ENCODE measurements around the gene GRIA3. TPM values are rescaled to one million over a fixed set of nuclear protein-coding genes. Genes with fewer than 3 reads are reported as not detected.

Gene GRIA3
- total RNA-seq, 1 experiment from 2014 or later = not detected

DNA sequence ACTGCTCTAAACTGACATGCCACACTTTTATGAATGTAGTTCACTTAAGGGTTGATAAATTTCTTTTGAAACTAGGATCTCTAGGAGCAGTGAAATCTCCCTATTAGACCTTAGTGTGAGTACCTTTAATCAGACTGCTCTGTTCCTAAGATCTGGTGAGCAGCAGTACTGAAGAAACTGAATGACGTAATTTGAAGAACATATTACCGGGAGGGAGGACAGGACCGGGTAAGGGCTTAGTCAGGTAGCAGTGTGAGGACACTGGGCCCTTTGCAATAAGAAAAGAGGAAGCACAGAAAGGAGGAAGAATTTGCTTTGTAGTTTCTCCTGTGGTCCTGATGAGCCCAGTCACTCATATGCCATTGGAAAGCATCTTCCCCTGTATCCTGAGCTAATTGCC lies 293.6 kb downstream of the GRIA3 start:
- no peak overlapping the region for H3K27ac ChIP-seq
- no peaks in the 10 kb centered on the region for H3K9me2 ChIP-seq (ENCODE audit: insufficient read depth)
- H3K27me3 ChIP-seq (ENCODE audit: insufficient read depth, low read depth) = no peaks in the 10 kb centered on the region
- no peak overlapping the region for H3K4me2 ChIP-seq
- H3K4me1 ChIP-seq (replicated peaks; ENCODE audit: insufficient read depth) = no peaks in the 10 kb centered on the region
- CTCF ChIA-PET = no interaction called here
- H2AFZ ChIP-seq = no peak overlapping the region
- no peaks in the 10 kb centered on the region for H3K9me3 ChIP-seq (ENCODE audit: insufficient read depth, low read depth)
- no peaks in the 10 kb centered on the region for H3F3A ChIP-seq (ENCODE audit: insufficient read depth, low read depth)
- no peak for DNase-seq
- no peaks in the 10 kb centered on the region for H3K79me2 ChIP-seq (ENCODE audit: low read depth)
- BruUV-seq (replicated peaks) = no TSS peak
- intact Hi-C loops (cut with micrococcal nuclease; ENCODE audit: unreplicated experiment) = no loop called here
- POLR2A ChIA-PET (ENCODE audit: unreplicated experiment) = no interaction called here
- H3K36me3 ChIP-seq (ENCODE audit: low read depth) = no peaks in the 10 kb centered on the region
- no peaks in the 10 kb centered on the region for H4K20me1 ChIP-seq (ENCODE audit: insufficient read depth)
- TF ChIP-seq EZH2 (IDR thresholded peaks at IDR 0.05; ENCODE audit: low read depth) = no peak
- TF ChIP-seq, protein P1, sequence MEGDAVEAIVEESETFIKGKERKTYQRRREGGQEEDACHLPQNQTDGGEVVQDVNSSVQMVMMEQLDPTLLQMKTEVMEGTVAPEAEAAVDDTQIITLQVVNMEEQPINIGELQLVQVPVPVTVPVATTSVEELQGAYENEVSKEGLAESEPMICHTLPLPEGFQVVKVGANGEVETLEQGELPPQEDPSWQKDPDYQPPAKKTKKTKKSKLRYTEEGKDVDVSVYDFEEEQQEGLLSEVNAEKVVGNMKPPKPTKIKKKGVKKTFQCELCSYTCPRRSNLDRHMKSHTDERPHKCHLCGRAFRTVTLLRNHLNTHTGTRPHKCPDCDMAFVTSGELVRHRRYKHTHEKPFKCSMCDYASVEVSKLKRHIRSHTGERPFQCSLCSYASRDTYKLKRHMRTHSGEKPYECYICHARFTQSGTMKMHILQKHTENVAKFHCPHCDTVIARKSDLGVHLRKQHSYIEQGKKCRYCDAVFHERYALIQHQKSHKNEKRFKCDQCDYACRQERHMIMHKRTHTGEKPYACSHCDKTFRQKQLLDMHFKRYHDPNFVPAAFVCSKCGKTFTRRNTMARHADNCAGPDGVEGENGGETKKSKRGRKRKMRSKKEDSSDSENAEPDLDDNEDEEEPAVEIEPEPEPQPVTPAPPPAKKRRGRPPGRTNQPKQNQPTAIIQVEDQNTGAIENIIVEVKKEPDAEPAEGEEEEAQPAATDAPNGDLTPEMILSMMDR (conservative IDR thresholded peaks at IDR 0.05) = no peak
- H3K4me3 ChIP-seq = no peak overlapping the region

GRCh38 chrX:123481913-123482851 lies 298.1 kb downstream of the GRIA3 start:
- Histone ChIP-seq H3K79me2 (ENCODE audit: low read depth) (no peaks in the 10 kb centered on the region), H2AFZ (no peak overlapping the region), H3K9me3 (ENCODE audit: insufficient read depth, low read depth) (no peaks in the 10 kb centered on the region), H4K20me1 (ENCODE audit: insufficient read depth) (no peaks in the 10 kb centered on the region), H3K27ac (no peak overlapping the region), H3K4me3 (no peak overlapping the region), H3K4me1 (replicated peaks; ENCODE audit: insufficient read depth) (no peaks in the 10 kb centered on the region), H3K4me2 (no peak overlapping the region), H3K27me3 (ENCODE audit: insufficient read depth, low read depth) (no peaks in the 10 kb centered on the region), H3K9me2 (ENCODE audit: insufficient read depth) (no peaks in the 10 kb centered on the region), H3K36me3 (ENCODE audit: low read depth) (no peaks in the 10 kb centered on the region), H3F3A (ENCODE audit: insufficient read depth, low read depth) (no peaks in the 10 kb centered on the region)
- no TSS peak for BruUV-seq (replicated peaks)
- POLR2A ChIA-PET (ENCODE audit: unreplicated experiment) = no interaction called here
- CTCF ChIA-PET = no interaction called here
- DNase-seq = no peak
- TF ChIP-seq, protein P1 (conservative IDR thresholded peaks at IDR 0.05) = no peak
- no peak for TF ChIP-seq EZH2 (IDR thresholded peaks at IDR 0.05; ENCODE audit: low read depth)
- intact Hi-C loops (cut with micrococcal nuclease; ENCODE audit: unreplicated experiment) = no loop called here

- Histone ChIP-seq H3K9me2 (ENCODE audit: insufficient read depth) (no peaks in the 10 kb centered on the region), H3K36me3 (ENCODE audit: low read depth) (no peaks in the 10 kb centered on the region), H3K4me2 (no peak overlapping the region), H3K79me2 (ENCODE audit: low read depth) (no peaks in the 10 kb centered on the region), H4K20me1 (ENCODE audit: insufficient read depth) (no peaks in the 10 kb centered on the region), H3K9me3 (ENCODE audit: insufficient read depth, low read depth) (no peaks in the 10 kb centered on the region), H3K27me3 (ENCODE audit: insufficient read depth, low read depth) (no peaks in the 10 kb centered on the region), H2AFZ (no peak overlapping the region), H3F3A (ENCODE audit: insufficient read depth, low read depth) (no peaks in the 10 kb centered on the region), H3K4me1 (replicated peaks; ENCODE audit: insufficient read depth) (no peaks in the 10 kb centered on the region), H3K4me3 (no peak overlapping the region), H3K27ac (no peak overlapping the region)
- TF ChIP-seq, protein P1 (conservative IDR thresholded peaks at IDR 0.05) = no peak
- TF ChIP-seq EZH2 (IDR thresholded peaks at IDR 0.05; ENCODE audit: low read depth) = no peak
- CTCF ChIA-PET = no interaction called here
- intact Hi-C loops (cut with micrococcal nuclease; ENCODE audit: unreplicated experiment) = no loop called here
- DNase-seq = no peak
- POLR2A ChIA-PET (ENCODE audit: unreplicated experiment) = no interaction called here
- BruUV-seq (replicated peaks) = no TSS peak
Observed at GRCh38 chrX:123486297-123486696, 302.2 kb downstream of the GRIA3 start.

All from PC-9 (cell line).